H9 (cell line): ENCODE measurements around the gene C2orf81. TPM values are rescaled to one million over a fixed set of nuclear protein-coding genes. Genes with fewer than 3 reads are reported as not detected.

Experiments
- DNase-seq: peaks from one replicate; pipeline ENCODE4 v3.0.0-alpha.2; 2017
- H2AFZ ChIP-seq: one replicate; pipeline ENCODE4 v1.6.1; 2013; ENCODE audit warnings: mild to moderate bottlenecking, low read length, control low read depth, moderate library complexity
- H2AK5ac ChIP-seq: 2 replicates; pipeline ENCODE4 v1.6.1; 2013; ENCODE audit warnings: low read length, control low read depth, mixed read lengths; ENCODE audit not compliant: insufficient read length
- H2BK120ac ChIP-seq: one replicate; pipeline ENCODE4 v1.6.1; 2013; ENCODE audit warnings: low read depth, mild to moderate bottlenecking, low read length, control low read depth, inconsistent platforms; ENCODE audit not compliant: poor library complexity, severe bottlenecking
- H2BK12ac ChIP-seq: 2 replicates; pipeline ENCODE4 v1.6.1; 2013; ENCODE audit warnings: low read length, control low read depth, mixed read lengths, low read depth; ENCODE audit not compliant: insufficient read length
- H2BK15ac ChIP-seq: 2 replicates; pipeline ENCODE4 v1.6.1; 2013; ENCODE audit warnings: low read depth, low read length, control low read depth
- H2BK20ac ChIP-seq: one replicate; pipeline ENCODE4 v1.6.1; 2013; ENCODE audit warnings: low read depth, mild to moderate bottlenecking, low read length, control low read depth, inconsistent platforms; ENCODE audit not compliant: poor library complexity, severe bottlenecking
- H2BK5ac ChIP-seq: 2 replicates; pipeline ENCODE4 v1.6.1; 2013; ENCODE audit warnings: low read length, control low read depth, mixed read lengths; ENCODE audit not compliant: insufficient read length
- H3K14ac ChIP-seq: 2 replicates; pipeline ENCODE4 v1.6.1; 2013; ENCODE audit warnings: low read length, control low read depth; ENCODE audit not compliant: insufficient read depth
- H3K18ac ChIP-seq: 2 replicates; pipeline ENCODE4 v1.6.1; 2013; ENCODE audit warnings: low read depth, mild to moderate bottlenecking, mixed read lengths, low read length, control low read depth; ENCODE audit not compliant: insufficient read length
- H3K23ac ChIP-seq: 2 replicates; pipeline ENCODE4 v1.6.1; 2013; ENCODE audit warnings: low read length, control low read depth, mixed read lengths, low read depth; ENCODE audit not compliant: insufficient read length
- H3K23me2 ChIP-seq: 2 replicates; pipeline ENCODE4 v1.6.1; 2013; ENCODE audit warnings: low read depth, mild to moderate bottlenecking, mixed read lengths, low read length, control low read depth; ENCODE audit not compliant: insufficient read length, poor library complexity, severe bottlenecking
- H3K27ac ChIP-seq: 2 replicates; pipeline ENCODE4 v1.5.1; 2013; ENCODE audit warnings: low read length, control low read depth, mixed read lengths, low read depth; ENCODE audit not compliant: insufficient read length
- H3K27me3 ChIP-seq: 2 replicates; pipeline ENCODE4 v1.6.1; 2013; ENCODE audit warnings: low read length, control low read depth, inconsistent platforms; ENCODE audit not compliant: insufficient read depth
- H3K4ac ChIP-seq: 2 replicates; pipeline ENCODE4 v1.6.1; 2013; ENCODE audit warnings: low read depth, mild to moderate bottlenecking, control low read depth, inconsistent platforms, low read length, moderate library complexity
- H3K4me1 ChIP-seq: 2 replicates; pipeline ENCODE4 v1.6.1; 2013; ENCODE audit warnings: low read length, control low read depth, inconsistent platforms; ENCODE audit not compliant: insufficient read depth
- H3K4me2 ChIP-seq: 2 replicates; pipeline ENCODE4 v1.6.1; 2013; ENCODE audit warnings: low read length, control low read depth, mixed read lengths; ENCODE audit not compliant: insufficient read length, insufficient read depth
- H3K56ac ChIP-seq: 2 replicates; pipeline ENCODE4 v1.6.1; 2013; ENCODE audit warnings: low read depth, mild to moderate bottlenecking, mixed read lengths, low read length, control low read depth; ENCODE audit not compliant: insufficient read length
- H3K79me1 ChIP-seq: 2 replicates; pipeline ENCODE4 v1.6.1; 2013; ENCODE audit warnings: low read depth, mild to moderate bottlenecking, moderate library complexity, low read length, control low read depth, inconsistent platforms; ENCODE audit not compliant: insufficient read depth, poor library complexity, severe bottlenecking
- H3K79me2 ChIP-seq: 2 replicates; pipeline ENCODE4 v1.6.1; 2013; ENCODE audit warnings: low read length, control low read depth, inconsistent platforms; ENCODE audit not compliant: insufficient read depth
- H3K9ac ChIP-seq: 2 replicates; pipeline ENCODE4 v1.6.1; 2013; ENCODE audit warnings: low read length, control low read depth, mixed read lengths; ENCODE audit not compliant: insufficient read length; ENCODE audit errors: extremely low read depth
- H3K9me3 ChIP-seq: one replicate; pipeline ENCODE4 v1.6.1; 2013; ENCODE audit warnings: low read depth, low read length, inconsistent platforms; ENCODE audit not compliant: control insufficient read depth
- H3T11ph ChIP-seq: one replicate; pipeline ENCODE4 v1.6.1; 2013; ENCODE audit warnings: mild to moderate bottlenecking, low read length, control low read depth, inconsistent platforms
- H4K20me1 ChIP-seq: one replicate; pipeline ENCODE4 v1.6.1; 2013; ENCODE audit not compliant: control insufficient read depth, insufficient read length, insufficient read depth
- H4K5ac ChIP-seq: 2 replicates; pipeline ENCODE4 v1.6.1; 2013; ENCODE audit warnings: low read depth, mild to moderate bottlenecking, mixed read lengths, low read length, control low read depth; ENCODE audit not compliant: insufficient read length
- H4K8ac ChIP-seq: replicated peaks from 2 replicates; pipeline ENCODE4 v1.6.1; 2013; ENCODE audit warnings: low read length, control low read depth, mixed read lengths, low read depth; ENCODE audit not compliant: insufficient read length
- H4K91ac ChIP-seq: 2 replicates; pipeline ENCODE4 v1.6.1; 2013; ENCODE audit warnings: low read depth, mild to moderate bottlenecking, moderate library complexity, mixed read lengths, low read length, control low read depth; ENCODE audit not compliant: insufficient read length
- H3K27ac Mint-ChIP-seq, 3 experiments: 2 replicates in 2 of 3; 3 replicates in 1 of 3; pipeline ENCODE4 v1.8.0; 2020 to 2021; ENCODE audit warnings: mixed read lengths in 3 of 3, mild to moderate bottlenecking in 1 of 3, moderate library complexity in 1 of 3
- H3K27me3 Mint-ChIP-seq: 2 replicates; pipeline ENCODE4 v1.8.0; 2021; ENCODE audit warnings: low read depth, mild to moderate bottlenecking, moderate library complexity, mixed read lengths
- H3K36me3 Mint-ChIP-seq, 3 experiments: 2 replicates in 2 of 3; 3 replicates in 1 of 3; pipeline ENCODE4 v1.8.0; 2020 to 2021; ENCODE audit warnings: low read depth in 3 of 3, mixed read lengths in 3 of 3; ENCODE audit not compliant: insufficient read depth in 1 of 3
- H3K4me1 Mint-ChIP-seq, 2 experiments: 2 replicates each; pipeline ENCODE4 v1.8.0; 2020; ENCODE audit warnings: mixed read lengths in 2 of 2
- H3K4me3 Mint-ChIP-seq, 2 experiments: 2 replicates in 1 of 2; 3 replicates in 1 of 2; pipeline ENCODE4 v1.8.0; 2020 to 2021; ENCODE audit warnings: mild to moderate bottlenecking in 2 of 2, mixed read lengths in 2 of 2, moderate library complexity in 1 of 2
- H3K9me3 Mint-ChIP-seq, 2 experiments: 2 replicates in 1 of 2; 3 replicates in 1 of 2; pipeline ENCODE4 v1.8.0; 2020; ENCODE audit warnings: mild to moderate bottlenecking in 2 of 2, mixed read lengths in 2 of 2, moderate library complexity in 1 of 2
- CTCF ChIP-seq: fragments of 200-600 bp; sonication (generic); conservative IDR thresholded peaks from 3 replicates; pipeline ENCODE4 v1.8.0; 2021; ENCODE audit warnings: antibody characterized with exemption, mild to moderate bottlenecking
- whole genome bisulfite sequencing: extraction: QIAGEN DNeasy Blood & Tissue Kit; methylation state at CpG from one replicate; pipeline ENCODE4 v1.1.7; 2013; ENCODE audit warnings: missing lambda C conversion rate, low lambda C conversion rate, mixed read lengths; ENCODE audit not compliant: insufficient read length; ENCODE audit errors: extremely low coverage; 5-methylcytosine and 5-hydroxymethylcytosine counted together
- total RNA-seq: library from RNA; stranded (reverse); gene quantifications from 2 replicates; pipeline ENCODE4 v1.2.1, GENCODE V29; 2021

Gene C2orf81
- total RNA-seq, 1 experiment from 2014 or later = 3.5 TPM

- Mint-ChIP-seq H3K4me3 (no peak overlapping the region), H3K9me3 (no peaks in the 10 kb centered on the region; a peak in 1 of 5 replicates), H3K27me3 (peaks cover 22% of the 10 kb centered on the region), H3K27ac (no peak overlapping the region), H3K36me3 (no peaks in the 10 kb centered on the region), H3K4me1 (peaks cover 0 to 4% of the 10 kb centered on the region in 2 experiments; a peak in 1 of 4 replicates)
- Histone ChIP-seq H4K91ac (no peak overlapping the region), H3K79me2 (no peaks in the 10 kb centered on the region), H3K27ac (no peak overlapping the region), H3K4ac (no peak overlapping the region), H2AK5ac (no peak overlapping the region), H2BK12ac (no peak overlapping the region), H2BK20ac (no peak overlapping the region), H2BK5ac (no peak overlapping the region), H4K8ac (no peak overlapping the region), H2BK15ac (no peak overlapping the region), H3K4me1 (no peaks in the 10 kb centered on the region), H2BK120ac (no peak overlapping the region), H3K27me3 (no peaks in the 10 kb centered on the region), H3K18ac (no peak overlapping the region), H3K9me3 (no peaks in the 10 kb centered on the region), H3K23ac (no peak overlapping the region), H3K56ac (no peak overlapping the region), H3K14ac (no peak overlapping the region), H3K4me2 (no peak overlapping the region), H4K20me1 (no peaks in the 10 kb centered on the region), H3K9ac (no peak overlapping the region), H3K79me1 (no peaks in the 10 kb centered on the region), H3K23me2 (no peaks in the 10 kb centered on the region), H3T11ph (no peak overlapping the region), H2AFZ (no peak overlapping the region), H4K5ac (no peak overlapping the region)
- DNase-seq = no peak
- TF ChIP-seq CTCF = no peak
- WGBS = no CpG with 5 or more reads among the region's 5 CpGs
Measured at GRCh38 chr2:74447230-74447999, 26.0 kb upstream of the C2orf81 start.
